Stimulated activated CD8-positive, alpha-beta memory T cell treated with anti-CD3 and anti-CD28 coated beads, Interleukin-2, amount 100 ng/mL, for 48 hours (primary cell): ENCODE measurements around the gene ENTHD1.
A peak's percentile ranks its signal among the peaks of the same experiment; 100 is the strongest.
"Not testable (repeated sequence)": the region's sequence is repeated elsewhere in the genome, so short reads cannot be mapped to it uniquely, and the experiment has no call there.

Source experiments
- DNase-seq, 2 donors: peaks; one replicate each; pipeline ENCODE4 v3.0.0-alpha.2; 2020; ENCODE audit warnings: low read depth in 2 of 2

ENTHD1 gene

DNA sequence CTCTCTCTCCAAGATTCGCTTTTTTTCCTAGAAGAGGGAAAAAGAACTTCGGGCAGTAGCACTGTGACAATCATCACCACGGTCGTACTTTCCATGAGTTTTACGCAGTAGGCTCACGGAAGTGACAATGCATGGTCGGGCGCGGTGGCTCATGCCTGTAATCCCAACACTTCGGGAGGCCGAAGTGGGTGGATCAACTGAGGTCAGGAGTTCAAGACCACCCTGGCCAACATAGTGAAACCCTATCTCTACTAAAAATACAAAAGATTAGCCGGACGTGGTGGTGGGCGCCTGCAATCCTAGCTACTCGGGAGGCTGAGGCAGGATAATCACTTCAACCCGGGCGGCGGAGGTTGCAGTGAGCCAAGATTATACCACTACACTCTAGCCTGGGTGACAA, 30.7 kb upstream of the ENTHD1 start:
- no peak for DNase-seq

DNA sequence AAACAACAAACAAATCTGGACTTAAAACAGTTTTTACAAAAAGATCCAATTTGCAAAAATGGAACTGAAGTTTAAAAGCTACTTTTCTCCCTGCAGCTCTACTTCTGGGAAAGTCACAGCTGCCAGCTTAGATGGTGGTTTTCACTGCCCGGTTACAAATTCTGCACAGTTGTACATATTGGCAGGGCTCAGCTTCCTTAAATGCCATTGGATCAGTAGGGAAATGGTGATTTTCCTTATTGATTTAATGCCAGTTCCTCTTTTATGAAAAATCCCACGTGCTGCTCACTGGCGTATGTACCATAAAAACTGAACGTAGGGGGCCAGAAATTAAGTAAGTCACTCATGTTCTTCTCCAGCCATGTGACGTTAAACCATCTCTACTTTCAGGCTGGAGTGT, 30.1 kb upstream of the ENTHD1 start:
- no peak for DNase-seq

DNA sequence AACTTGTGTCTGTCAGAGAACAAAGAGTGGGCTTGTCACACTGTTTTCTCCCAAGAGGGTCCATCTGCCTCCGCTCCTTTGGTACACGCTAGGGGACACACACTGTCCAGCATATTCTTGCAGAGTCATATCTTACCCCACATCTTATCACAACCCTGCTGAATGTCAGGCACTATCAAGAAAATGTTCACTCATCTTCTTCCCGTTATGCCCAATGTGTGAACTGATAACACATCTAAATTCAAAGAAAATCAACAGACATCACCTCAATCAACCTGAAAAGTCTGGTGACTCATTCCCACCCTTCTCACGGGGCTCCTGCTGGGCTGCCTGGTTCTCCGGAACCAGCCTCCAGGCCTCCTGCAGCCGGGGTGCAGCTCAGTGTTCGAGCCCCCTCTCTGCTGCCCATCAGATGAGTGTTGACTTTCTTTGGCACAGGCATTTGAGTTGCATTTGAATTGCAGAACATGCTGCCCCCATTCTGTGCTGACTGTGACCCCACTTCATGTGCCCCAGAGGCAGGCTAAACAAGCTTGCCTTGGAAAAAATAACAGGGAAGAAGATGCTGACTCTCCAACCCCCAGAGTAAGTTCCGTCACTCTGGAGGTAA, 26.7 kb upstream of the ENTHD1 start:
- DNase-seq: peak in 1 of 2 donors; percentile 59

DNA sequence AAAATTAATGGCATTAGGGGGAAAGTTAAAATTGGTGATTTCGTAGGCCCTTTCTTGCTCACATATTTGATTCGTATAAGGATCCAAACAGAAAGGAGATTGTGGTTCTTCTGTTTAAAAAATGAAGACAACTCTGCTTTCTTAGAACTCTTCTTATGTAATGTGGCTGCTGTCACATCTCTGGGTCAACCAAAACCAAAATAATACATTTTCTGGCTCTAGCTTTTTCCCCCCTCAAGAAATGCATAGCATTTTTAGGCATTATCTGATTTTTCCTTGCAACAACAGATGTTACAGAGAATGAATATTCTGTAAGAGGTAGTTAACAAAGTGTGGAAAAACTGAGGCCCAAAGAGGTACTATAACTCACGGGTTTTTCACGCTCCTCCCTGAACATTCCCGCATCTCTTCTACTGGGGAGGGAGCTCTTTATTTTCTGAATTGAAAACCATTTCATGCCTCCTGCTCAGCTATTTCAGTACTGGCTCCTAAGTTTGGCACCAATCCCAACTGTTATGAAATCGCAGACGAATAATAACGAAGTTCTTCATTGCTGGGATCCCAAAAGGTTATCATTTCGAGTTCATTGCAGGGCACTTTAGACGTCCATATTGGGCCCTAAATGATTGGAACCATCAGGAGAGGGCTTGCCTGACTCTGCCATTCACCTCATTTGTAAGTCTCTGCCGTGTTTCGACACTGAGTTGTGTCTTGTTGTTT, 24.4 kb upstream of the ENTHD1 start:
- DNase-seq: no peak

DNA sequence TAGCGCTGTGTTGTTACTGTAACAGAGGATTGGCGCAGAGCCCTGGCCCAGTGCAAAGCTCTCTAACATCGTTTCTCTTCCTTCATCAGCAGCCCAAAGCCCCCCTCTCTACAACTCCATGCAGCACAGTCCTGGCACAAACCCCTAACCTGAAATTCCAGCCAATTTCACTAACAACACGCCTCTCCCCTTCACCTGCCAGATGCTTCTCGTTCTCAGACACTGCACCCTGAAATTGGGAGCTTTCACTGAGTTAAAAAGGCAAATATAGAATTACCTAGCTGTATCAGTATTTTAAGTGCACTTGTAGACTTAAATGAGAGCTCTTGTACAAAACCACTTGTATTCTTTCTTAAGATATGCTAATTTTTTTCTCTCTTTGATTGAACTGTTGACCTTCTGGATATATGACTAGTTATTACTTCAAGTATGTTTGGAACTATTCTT, 23.7 kb upstream of the ENTHD1 start:
- no peak for DNase-seq

DNA sequence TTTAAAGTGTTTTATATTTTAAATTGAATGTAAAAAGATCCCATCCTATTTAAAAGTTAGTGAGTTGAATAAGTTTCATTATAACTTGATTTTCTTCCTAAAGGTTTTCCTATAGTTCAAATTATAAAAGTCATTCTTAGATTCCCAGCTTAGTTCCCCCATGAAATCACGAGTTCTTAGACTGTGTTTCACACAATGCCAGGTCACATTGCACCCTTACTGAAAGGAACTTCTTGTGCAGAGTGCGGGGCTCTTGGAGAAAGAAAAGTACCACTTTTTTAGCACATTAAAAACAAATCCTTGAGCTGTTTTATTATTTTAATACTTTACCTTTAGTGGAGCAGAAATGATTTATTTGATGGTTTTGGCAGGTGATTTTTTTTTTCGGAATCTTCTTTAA, 22.9 kb upstream of the ENTHD1 start:
- DNase-seq: no peak

DNA sequence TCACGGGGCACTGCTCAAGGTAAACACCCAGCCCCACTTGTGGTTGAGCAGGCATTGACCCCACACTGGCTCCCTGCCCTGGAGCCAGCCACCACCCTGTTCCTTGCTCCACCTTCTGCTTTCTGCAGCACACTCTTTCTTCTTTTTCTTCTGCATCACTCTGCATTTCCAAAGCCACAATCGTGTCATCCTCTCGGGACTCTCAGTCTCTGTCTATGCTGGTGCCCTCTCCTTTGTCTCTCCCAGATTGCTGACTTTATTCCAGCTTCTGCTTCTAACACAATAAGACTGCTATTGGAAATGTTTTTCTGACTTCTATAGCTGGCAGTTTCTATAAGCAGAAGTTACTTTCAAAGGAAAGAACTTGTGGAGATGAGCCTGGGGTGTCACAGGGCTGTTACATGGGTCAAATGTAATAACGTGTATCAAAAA, 21.8 kb upstream of the ENTHD1 start:
- no peak for DNase-seq

DNA sequence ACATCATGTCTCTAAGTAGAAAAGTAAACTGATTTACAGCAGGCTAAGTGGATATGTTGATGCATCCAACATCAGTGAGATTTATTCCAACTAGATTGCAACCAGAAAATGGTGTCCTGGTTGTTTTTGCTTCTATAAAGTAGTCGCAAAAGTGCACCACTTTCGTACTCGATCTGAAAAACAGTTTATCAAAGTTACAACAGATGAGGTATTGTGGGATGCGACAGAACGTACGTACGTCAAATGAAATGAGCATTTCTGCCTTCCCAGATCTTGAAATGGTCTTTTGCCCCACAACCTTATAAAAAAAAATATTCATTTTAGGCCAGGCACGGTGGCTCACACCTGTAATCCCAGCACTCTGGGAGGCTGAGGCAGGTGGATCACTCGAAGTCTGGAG, 21.0 kb upstream of the ENTHD1 start:
- no peak for DNase-seq

DNA sequence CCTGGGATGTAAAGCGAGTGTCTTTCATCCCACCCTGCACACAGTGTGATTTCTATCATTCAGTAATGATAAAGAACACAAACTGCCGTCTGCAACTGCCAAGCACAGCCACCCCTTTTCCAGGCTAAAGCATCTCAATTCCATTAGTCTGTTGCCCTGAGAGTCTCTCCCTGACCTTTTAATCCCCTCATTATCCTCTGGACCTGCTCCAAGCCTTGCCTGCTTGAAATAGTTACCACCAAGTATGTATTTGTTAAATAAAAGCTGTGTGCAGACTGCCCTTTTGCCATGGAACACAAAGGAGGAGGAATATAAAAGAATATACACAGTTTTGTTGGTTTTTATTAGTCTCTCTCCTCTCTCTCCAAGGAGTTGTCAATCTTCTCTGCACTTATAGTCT, 20.3 kb upstream of the ENTHD1 start:
- DNase-seq: no peak

DNA sequence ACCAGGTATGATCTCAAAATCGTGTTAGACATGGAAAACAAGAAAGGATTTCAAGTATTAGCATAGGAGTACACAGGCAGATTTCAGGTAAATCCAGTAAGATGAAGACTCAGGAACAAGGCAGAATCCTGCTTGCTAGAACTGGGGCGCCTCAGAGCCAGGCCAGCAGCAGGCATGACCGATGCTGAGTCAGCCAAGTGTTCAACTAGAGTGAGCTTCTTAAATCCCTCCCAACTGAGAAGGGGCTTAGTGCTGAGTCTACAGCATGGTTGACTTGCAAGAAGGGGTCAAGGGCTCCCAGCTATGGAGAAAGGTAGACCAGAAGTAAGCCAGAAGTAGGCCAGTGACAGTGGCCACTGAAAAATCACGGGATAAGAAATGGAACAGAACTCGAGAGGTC, 19.8 kb upstream of the ENTHD1 start:
- no peak for DNase-seq

DNA sequence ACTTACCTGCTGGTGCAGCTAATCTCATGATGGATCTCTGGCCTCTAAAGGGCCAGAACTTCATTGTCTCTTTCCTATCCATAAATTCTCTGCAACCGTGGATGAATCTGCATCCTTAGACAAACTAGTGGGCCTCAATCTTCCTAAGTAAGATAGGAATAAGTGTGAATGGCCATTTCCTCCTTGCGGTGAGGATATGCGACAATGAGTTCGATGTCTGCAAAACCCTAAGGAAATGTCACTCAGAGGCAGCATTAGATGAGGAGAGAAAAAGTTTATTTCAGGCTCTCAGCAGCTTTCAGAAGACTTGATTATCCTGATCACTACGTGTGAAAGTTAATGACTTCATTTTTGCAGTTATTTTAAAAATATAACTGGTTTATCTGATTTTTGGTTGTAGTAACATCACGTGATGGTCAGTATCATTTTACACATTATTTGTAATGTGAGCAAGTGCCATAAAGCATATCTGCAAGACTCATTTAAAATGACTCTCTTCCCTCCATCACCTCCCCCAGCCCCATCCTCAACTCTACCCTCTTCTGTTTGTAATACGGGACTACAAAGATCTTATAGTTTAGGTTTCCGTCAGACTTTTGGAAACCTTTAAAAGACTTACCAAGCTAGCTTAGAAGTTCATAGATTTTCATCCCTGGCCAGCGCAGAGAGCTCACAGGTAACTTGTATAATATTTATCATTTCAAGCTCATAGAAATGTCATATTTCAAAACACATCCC, 17.5 kb upstream of the ENTHD1 start:
- no peak for DNase-seq

DNA sequence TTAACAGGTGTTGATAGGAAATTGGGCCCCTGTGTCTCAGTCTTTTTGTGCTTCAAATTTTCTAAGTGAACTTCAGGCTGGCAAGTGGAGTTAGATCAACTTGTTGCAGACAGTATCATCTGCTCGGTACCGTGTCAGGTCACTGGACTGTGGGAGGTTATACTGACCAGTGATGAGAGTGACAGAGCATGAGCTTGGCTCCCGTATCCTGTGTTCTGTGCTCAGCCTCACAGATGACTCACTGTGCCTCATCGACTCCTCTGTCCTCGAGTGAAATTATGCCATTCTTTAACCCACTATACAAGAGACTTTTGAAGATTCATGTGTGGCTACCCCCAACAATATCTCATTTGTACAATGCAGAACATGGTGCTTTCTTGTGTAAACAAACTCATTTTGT, 15.2 kb upstream of the ENTHD1 start:
- no peak for DNase-seq

DNA sequence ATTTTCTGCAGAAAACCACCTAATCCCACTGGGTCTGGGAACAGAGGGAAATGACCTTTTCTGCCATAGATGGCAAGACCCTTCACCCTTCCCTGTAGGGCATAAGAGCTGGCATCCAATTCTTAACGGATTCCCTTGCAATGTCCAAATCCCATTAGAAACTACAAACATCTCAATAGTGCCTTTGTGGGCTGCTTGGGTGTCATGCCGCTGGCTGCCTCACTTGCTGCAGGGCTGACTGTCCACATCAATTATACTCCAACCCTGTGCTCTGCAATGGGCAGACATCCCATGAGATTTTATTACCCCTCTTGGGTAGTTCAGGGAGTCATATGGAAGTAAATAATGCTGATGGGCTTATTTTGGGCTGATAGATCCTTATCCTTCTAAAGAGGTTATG, 14.6 kb upstream of the ENTHD1 start:
- no peak for DNase-seq

DNA sequence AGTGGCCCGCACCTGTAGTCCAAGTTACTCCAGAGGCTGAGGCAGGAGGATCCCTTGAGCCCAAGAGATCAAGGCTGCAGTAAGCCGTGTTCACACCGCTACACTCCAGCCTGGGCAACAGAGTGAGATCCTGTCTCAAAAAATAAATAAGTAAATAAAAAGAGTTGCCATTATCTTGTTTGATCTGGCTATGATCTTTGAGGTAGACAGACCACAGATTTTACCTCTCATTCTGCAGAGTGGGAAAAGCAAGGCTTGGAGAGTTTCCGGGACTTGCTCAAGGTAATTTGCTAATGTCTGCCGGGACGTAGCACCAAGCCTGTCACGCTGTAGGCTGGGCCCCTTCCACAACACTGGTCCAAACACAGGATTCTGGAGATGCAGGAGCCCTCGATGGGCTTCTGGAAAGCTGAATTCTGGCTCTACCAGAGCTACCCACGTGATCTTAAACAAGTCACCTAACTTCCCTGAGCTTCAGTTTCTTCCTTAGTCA, 14.1 kb upstream of the ENTHD1 start:
- no peak for DNase-seq

DNA sequence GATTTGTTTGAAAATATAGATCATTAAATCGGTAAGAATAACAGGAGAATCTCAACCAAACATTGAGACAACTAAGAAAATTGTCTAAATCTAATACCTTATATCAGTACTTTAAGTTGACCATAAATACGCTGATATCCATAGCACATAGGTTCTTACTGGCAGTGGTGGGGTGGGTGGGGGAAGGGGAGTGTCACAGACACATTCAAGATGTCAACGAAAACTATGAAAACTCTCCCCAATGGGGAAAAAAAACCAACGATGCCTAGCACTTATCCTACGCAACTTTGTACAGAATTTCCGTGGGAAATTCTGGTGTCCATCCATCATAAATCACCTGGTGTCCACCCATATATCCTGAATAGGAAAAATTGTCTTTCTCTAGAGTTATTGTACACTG, 13.5 kb upstream of the ENTHD1 start:
- no peak for DNase-seq

DNA sequence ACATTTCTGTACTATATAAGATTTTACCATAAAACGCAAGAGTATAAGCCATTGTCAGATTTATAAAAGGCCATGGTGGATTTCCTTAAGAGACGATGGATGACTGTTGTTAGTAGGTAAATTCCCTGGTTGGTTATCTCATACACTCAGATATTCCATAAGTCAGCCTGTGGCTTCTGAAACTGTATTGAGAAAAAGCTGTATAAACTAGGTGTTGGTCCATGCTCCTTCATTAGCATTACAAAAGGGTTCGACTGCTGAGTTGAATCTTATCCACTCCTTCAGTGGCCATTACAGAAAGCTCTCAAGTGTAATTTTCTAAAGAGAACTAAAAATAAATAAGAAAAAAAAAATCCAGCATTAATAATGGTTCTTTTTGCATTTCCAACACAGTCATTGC, 12.6 kb upstream of the ENTHD1 start:
- no peak for DNase-seq

DNA sequence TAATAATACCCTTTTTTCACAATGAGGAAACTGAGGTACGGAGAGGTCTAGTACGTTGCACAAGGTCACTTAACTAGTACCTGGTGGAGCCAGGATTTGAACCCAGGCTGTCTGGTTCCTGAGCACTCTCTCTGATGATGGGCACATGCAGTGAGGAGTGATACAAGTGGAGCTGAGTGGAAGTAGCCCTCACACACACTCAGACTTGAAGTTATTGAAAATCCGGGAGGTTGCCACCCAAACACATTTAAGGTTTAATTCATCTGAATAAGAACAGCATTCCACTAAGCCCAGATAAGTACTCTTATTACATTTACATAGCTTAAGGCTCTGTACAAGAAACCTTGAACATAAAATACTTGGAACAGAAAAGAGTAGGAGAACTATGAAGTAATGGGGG, 12.1 kb upstream of the ENTHD1 start:
- DNase-seq: no peak

DNA sequence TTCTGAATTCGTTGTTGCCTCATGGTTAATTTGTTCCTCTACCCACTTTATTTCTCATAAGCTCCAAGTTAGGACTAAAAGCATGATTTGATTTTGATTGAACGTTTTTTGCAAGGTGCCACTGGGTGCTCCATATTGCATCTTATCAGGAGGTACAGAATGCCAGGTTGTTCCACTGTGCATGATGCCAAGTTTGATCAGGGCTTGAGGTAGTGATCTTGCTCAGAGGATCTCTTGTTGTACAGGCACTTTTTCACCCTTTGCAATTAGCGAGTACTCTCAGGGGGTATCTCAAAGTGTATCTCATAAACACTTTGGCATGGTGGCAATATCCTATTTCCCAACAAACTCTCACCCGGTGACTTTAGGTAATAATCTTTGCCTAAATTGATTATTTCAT, 11.3 kb upstream of the ENTHD1 start:
- DNase-seq: no peak

DNA sequence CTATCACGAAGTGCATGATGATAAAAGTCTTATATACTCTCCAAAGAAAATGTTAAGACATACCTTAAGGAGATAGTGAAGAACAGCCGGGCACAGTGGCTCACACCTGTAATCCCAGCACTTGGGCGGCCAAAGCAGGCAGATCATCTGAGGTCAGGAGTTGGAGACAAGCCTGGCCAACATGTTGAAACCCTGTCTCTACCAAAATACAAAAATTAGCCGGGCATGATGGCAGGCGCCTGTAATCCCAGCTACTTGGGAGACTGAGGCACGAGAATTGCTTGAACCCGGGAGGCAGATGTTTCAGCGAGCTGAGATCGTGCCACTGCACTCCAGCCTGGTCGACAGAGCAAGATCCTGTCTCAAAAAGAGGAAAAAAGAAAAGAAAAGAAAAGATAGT, 10.5 kb upstream of the ENTHD1 start:
- DNase-seq: not testable (repeated sequence)

DNA sequence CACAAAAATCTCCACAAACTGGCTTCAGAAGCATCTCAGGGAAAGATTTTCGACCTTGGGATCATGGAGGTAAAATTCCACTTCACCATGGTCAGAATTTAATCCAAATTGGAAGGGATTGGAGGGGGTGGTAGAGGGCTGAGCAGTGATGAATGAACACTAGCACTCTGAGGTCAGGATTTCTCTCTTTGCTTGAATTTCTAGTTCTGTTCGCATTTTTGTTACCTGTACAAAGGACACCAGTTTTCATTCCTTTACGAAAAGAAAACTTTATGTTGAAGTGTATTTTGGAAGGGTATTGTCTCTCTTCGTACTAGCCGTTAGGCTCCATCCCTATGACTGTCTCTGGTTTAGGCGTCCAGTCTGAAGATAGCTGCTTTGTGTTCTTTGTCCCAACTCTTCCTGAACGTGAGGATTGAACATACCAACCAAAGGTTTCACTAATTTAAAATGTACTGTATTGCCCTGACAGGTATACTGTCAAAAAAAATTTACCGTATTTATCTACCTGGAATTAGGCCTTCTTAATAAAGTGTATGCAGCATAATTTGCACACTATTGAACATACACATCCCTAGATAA, 8.1 kb upstream of the ENTHD1 start:
- no peak for DNase-seq

DNA sequence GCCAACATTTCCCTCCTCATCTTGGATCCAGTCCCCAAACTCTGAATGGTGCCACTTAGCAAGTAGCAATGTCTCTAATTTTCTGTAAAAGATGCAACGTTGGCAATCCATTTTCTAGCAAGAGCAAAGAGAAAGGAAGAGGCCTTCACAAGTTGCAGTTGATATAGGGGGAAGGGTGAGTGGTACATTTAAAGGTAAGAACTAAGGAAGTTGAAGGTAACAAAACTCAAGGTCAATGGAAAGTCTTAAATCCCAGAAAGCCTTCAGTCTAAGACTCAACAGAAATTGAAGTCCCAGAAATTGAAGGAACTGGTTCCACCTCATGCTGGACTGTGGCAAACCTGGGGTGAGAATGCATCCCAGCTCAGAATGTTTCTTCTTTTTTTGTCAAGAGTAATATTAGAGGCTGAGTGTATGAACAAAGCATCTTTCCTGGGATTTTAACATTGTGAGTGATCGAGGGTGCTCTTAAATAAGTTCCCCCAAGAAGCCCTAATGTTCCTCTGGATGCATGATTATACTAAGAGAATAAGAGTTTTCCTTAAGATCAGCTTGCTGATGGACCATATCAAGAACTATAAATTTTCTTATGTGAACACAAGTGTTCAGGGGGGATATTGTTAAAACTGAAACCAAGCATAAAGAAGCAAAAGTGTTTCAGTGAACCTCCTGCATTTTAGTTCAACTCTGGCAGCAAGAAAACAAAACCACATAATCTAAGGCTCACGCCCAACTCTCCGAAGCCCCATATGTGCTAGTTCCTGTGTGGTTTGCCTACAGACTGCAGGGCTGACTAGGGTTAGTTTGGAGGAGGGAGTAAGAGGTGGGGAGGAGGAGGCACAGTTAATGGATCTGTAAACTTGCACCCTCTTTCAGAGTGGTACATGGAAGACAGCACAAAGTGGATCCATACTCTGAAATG, 7.0 kb upstream of the ENTHD1 start, which contains the start of gene GRAP2:
Gene GRAP2, plus strand, starts transcription at position 779 of the 922 bp plus-strand sequence. CDS start 46,023 bp downstream, outside the sequence.
- DNase-seq: no peak
